Measurements from ENCODE around the gene WNT6. TPM values are rescaled to one million over a fixed set of nuclear protein-coding genes. Genes with fewer than 3 reads are reported as not detected.

Gene WNT6
- polyA plus RNA-seq, 4 donors = 0.20 to 1.9 (median 0.43) TPM

DNA sequence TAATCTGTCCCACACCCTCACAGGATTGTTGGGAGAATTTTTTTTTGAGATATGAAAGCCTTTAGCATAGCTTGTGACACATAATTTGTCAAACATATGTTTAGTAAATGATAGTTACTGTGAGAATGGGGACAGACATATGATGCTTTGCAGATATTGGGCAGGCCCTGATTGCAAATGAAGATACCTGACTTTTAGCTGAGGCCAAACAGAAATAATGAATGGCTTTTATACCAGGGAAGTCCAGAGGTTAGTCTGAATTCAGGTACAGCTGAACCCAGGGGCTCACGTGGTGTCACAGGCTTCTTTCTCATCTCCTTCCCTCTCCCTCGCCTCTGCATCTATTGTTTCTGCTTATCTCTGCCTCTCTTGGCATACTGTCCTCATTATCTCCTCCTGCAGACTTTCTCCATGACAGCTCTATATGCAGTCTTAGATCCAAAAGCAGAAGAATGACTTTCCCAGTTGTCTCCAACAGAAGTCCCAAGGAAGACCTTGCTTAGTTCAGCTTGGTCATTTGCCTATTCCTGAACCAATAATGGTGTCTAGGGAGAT, 16.2 kb downstream of the WNT6 start:
- no peak for DNase-seq (ENCODE audit: low read depth in 4 of 4, low spot score in 3 of 4)

DNA sequence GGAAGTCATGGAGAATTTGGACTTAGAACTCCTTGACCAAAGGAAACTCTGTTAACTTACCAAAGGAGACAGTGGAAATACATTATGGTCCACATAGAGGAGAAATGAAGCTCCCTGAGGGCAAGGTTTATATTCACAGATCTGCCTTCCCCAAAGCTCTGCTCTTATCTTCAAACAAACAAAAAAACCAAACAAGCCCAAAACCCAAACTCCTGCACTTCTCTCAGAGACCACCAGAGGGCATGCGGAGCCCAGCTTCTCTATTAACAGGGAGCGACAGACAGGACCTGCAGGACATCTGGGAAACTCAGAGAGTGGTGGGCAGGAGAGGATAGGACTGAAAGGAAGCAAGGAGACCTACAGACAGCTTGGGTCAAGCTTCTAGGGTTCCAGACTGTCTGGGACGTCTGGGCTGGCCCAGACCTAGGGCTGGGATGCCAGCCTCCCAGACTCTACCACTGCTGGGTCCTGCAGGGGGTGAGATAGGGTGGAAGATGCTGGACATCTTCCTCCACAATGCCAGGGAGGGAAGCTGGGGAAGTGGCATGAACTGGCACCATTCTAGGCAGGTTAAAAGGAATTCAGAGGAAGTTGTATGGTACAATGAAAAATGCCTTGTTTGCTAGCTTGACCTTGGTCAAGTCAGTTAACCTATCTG, 17.1 kb downstream of the WNT6 start:
- no peak for DNase-seq (ENCODE audit: low read depth in 4 of 4, low spot score in 3 of 4)

GRCh38 chr2:218877331-218877730, 17.7 kb downstream of the WNT6 start:
- no peak for DNase-seq (ENCODE audit: low read depth in 4 of 4, low spot score in 3 of 4)

- no peak for DNase-seq (ENCODE audit: low read depth in 4 of 4, low spot score in 3 of 4)
Measured at GRCh38 chr2:218877891-218878290, 18.3 kb downstream of the WNT6 start.

GRCh38 chr2:218878486-218878885, 18.9 kb downstream of the WNT6 start:
- DNase-seq (ENCODE audit: low read depth in 4 of 4, low spot score in 3 of 4) = no peak

GRCh38 chr2:218878926-218879761, 19.5 kb downstream of the WNT6 start:
- DNase-seq (ENCODE audit: low read depth in 4 of 4, low spot score in 3 of 4) = no peak

GRCh38 chr2:218879776-218880101, 20.1 kb downstream of the WNT6 start:
- DNase-seq (ENCODE audit: low read depth in 4 of 4, low spot score in 3 of 4) = no peak

DNA sequence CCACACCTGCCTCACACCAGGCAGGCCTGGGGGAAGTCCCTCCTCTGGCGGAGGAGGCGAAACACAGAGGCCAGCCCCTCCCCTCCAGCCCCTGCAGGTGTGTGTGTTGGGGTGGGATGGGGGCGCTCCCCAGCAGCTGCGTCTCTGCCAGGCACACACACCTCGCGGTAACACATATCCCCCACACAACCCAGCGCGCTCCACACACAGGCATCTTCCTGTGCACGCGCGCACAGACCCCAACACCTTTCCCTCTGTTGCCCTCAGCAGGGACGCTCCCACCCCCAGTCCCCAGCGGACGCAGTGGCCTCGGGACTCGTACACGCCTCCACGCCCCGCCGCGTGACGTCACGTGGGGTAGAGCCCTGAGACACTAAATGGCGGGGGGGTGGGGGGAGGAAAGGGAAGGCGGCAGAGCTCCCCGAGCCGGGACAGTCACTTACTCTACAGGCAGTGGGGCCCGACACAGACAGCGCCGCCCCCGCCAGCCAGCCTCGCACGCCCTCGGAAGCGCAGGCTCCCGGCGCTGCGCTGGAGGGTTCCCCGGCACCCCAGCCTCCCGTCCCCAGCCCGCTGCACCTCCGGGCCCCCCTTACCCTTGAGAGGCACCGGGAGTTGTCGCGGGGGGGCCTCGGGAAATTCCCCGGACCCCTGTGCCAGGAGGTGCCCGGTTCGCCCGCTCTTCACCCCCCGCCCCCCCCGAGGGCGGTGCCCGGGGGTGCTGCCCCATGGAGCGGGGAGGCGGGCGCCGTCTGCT, 20.7 kb downstream of the WNT6 start, which contains the start of gene WNT10A:
Gene WNT10A, plus strand, starts transcription at position 751 of the 757 bp plus-strand sequence. CDS start 144 bp downstream, outside the sequence.
- DNase-seq (ENCODE audit: low read depth in 4 of 4, low spot score in 3 of 4) = no peak

DNA sequence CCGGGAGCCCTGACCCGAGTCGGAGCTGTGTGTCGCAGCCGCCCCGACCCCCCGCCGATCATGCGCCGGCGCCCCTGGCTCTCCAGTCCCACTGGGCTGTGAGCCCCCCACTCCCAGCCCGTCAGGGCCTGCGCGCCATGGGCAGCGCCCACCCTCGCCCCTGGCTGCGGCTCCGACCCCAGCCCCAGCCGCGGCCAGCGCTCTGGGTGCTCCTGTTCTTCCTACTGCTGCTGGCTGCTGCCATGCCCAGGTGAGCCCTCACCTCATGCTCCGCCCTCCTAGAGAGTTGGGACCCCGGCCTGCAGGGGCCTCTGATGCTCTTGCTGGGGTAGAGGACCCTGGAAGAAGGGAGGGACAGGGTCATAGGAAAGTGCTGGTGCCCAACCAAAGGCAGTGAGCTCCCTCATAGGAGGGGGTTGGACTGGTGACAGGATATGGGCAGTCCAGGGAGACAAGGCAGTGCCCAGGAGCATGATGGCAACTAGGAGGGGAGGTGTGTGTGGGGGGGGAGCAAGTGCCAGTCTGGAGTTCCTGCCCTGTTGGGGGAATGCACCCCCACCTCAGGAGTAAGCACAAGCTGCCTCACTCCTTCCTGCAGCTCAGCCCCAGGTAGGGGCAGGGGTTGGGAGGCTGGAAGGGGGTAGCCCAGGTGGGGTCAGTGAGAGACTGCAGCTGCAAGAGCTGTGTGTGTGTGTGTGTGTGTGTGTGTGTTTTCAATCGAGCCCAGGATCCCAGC, 21.4 kb downstream of the WNT6 start:
- no peak for DNase-seq (ENCODE audit: low read depth in 4 of 4, low spot score in 3 of 4)

- DNase-seq (ENCODE audit: low read depth in 4 of 4, low spot score in 3 of 4) = no peak
Measured at GRCh38 chr2:218881744-218882460, 22.3 kb downstream of the WNT6 start.

DNA sequence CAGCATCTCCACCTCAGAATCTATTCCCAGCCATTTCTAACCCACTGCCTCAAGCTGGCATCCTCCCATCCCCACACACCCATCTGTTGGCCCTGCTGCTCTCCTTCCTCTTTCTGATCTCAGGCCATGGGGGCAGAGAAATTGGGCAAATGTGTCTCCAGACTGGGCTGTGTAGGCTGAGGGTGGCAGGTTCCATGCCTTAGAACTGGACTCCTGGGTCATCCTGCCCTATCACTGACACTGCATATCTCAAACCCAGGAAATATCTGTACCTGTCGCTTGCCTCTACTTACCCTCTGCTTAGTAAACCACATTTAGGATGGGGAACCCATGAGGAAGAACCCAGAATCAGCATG, 22.8 kb downstream of the WNT6 start:
- DNase-seq (ENCODE audit: low read depth in 4 of 4, low spot score in 3 of 4) = no peak

DNA sequence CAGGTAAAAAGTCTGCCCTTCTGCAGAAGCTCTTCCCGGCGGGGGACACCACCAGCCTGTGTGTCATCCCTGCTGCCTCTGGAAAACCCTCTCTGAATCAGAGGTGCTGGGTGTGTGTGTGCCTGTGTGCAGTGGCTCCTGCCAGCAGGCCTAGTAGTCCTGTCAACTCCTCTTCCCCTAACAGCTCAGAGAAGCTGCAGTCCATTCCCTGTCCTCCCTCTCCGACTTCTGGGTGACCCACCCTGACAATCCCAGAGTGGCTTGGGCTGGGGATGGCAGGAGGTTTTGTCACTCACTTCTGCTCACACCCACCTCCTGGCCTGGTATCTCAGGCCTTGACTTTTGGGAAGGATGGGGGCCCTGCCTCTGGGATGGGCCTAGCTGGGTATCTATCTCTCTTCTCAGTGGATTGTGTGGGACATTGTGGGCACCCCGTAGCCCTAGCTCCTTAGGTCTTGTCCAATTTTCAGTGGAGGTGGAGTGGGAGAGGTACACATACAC, 23.3 kb downstream of the WNT6 start:
- no peak for DNase-seq (ENCODE audit: low read depth in 4 of 4, low spot score in 3 of 4)

- DNase-seq (ENCODE audit: low read depth in 4 of 4, low spot score in 3 of 4) = no peak
Measured at GRCh38 chr2:218883491-218884490, 24.2 kb downstream of the WNT6 start.

- DNase-seq (ENCODE audit: low read depth in 4 of 4, low spot score in 3 of 4) = no peak
Measured at GRCh38 chr2:218884519-218884918, 24.9 kb downstream of the WNT6 start.

DNA sequence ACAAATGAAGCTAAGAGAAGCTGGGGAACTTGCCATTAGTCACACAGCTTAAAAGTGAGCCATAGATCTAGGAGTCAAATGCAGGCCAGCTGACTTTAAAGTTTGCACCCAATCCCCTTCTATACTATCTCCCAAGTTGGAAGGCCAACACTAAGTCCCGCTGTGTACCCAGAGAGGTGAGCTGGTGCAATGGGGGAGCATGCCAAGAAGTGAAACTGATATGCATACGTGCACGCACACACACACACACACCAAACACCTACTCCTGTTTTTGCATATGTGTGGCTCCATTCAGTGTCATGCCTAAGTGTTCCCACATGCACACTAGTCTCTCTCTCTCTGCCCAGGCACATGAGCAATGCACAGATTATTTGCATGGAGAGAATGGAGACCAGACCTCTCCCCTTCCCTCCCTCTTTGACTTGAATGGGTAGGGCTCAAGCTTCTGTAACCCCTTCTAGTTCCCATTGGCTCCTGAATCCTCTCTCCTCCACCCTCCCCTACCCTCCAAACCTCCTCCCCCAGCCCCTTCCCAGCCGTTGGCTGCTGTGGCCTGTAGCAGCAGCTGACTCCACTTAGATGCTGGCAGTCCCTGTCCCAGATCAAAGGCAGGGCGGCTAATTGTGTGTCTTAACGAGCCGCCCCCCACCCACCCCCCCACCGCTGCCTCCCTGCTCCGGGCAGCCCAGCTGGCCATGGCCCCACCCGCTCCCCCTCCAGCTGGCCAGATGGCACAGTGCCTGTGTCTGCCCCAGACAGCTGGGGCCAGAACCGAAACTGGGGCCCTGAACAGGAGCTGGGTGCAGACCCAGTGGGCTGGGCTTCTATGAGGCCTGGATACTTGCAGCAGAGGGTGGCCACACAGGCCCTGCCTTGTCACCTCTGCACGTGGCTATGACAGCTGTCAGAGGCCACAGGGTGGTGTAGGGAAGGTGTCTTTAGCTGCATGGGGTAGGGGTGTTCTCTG, 26.7 kb downstream of the WNT6 start:
- no peak for DNase-seq (ENCODE audit: low read depth in 4 of 4, low spot score in 3 of 4)

DNA sequence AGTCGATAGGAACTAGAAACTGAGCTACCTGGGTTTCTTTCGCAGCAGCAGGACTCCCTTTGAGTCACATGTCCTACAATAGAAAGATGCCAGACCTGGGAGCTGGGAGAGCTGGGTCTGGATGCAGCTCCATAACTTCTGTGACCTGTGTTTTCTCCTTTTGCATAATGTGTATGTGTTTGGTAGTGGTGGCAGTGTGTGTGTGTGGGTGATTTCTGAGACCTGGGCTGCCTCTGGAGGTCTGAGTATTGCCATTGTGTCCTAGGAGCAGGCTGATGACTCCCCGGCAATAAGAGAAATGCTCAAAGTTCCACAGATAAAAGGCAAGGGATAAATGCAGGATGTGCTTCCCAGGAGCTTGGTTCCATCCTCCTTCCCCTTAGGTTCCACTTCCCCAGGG, 27.5 kb downstream of the WNT6 start:
- DNase-seq (ENCODE audit: low read depth in 4 of 4, low spot score in 3 of 4) = no peak

- no peak for DNase-seq (ENCODE audit: low read depth in 4 of 4, low spot score in 3 of 4)
Measured at GRCh38 chr2:218888341-218888740, 28.7 kb downstream of the WNT6 start.

Measured in left renal pelvis (tissue), 4 donors.